Measurements from ENCODE around the gene CUX1.
"Not testable (repeated sequence)": the region's sequence is repeated elsewhere in the genome, so short reads cannot be mapped to it uniquely, and the experiment has no call there.

CUX1 gene

DNA sequence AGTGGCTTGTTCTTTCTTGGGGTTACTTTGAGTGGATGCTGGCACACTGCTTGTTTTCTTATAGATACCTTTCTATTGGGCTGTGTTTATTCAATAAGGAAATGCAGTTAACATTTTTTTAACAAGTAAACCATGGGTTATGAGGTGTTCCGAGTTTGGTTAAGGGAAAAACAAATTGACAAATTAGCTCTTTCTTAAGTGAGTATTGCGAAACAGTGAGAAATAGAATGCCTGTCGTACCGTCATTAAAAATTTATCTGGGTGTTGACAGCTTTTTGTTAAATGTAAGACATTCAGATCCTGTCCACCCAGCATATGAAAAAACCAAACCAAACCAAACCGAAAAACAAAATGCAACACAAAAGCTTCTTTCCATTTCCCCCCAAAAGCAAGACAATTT, 6.2 kb downstream of the CUX1 start:
- DNase-seq (ENCODE audit: low spot score), result no peak

- no peak for DNase-seq (ENCODE audit: low spot score)
These were observed 7.0 kb downstream of the CUX1 start for GRCh38 chr7:101824440-101824839.

- DNase-seq (ENCODE audit: low spot score), result no peak
These were observed 8.8 kb downstream of the CUX1 start for GRCh38 chr7:101826081-101826835.

DNA sequence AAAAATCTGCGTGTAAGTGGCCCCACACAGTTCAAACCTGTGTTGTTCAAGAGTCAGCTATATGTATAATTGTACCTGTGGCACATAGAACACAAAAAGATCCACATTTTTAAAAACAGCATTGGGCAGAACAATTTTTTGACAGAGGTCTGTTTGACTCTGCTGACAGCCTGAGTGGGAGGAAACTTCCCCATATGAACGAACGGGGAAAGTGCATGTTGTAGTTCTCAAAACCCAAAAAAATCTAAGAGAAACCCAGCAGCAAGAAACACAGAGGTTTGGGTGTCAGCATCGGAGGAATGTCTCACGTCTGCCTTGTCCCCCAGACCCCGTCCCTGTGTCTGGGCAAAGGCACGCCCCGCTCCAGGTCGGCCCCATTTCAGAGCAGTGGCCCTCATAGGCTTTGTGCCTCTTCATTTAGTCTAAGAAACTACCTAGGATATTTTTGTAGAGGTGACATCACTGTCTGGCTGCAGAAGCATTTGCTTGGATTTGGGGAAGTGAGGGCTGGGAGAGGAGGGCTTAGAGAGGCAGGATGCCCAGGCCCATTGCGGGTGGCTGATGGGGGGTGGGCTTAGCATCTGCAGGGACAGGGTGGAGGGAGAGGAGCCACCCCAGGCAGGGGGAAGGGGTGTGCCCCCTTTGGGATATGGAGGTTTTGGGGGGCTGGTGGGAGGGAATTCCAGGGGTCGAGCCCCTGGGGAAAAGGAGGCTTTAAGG, 11.0 kb downstream of the CUX1 start:
- no peak for DNase-seq (ENCODE audit: low spot score)

DNA sequence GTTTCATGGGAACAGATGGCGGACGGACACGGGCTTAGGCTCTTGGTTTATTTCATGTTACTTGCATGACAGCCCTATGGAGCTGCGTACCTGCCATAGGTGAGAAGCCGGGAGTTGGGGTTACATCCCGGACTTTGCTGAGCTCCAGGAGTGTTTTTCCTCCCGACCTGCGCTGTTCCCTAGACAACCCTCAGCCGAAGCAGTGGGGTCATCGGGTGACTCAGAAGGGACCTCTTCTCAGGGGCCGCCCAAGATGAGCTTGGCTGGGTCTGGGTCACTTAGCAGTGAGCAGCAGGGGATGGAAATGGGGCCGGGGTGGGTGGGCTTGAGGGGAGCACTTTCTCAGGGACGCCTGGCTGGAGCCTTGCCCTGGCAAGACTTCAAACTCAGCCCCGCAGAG, 11.9 kb downstream of the CUX1 start:
- no peak for DNase-seq (ENCODE audit: low spot score)

- no peak for DNase-seq (ENCODE audit: low spot score)
These were observed 12.4 kb downstream of the CUX1 start for GRCh38 chr7:101829821-101830220.

GRCh38 chr7:101831396-101831795, 14.0 kb downstream of the CUX1 start:
- not testable (repeated sequence) for DNase-seq (ENCODE audit: low spot score)

- DNase-seq (ENCODE audit: low spot score), result no peak
These were observed 14.8 kb downstream of the CUX1 start for GRCh38 chr7:101832205-101832631.

- DNase-seq (ENCODE audit: low spot score), result no peak
These were observed 15.4 kb downstream of the CUX1 start for GRCh38 chr7:101832685-101833375.

- DNase-seq (ENCODE audit: low spot score), result no peak
These were observed 16.4 kb downstream of the CUX1 start for GRCh38 chr7:101833799-101834198.

- DNase-seq (ENCODE audit: low spot score), result no peak
These were observed 17.7 kb downstream of the CUX1 start for GRCh38 chr7:101835136-101835535.

GRCh38 chr7:101837433-101837832, 20.0 kb downstream of the CUX1 start:
- DNase-seq (ENCODE audit: low spot score), result not testable (repeated sequence)

GRCh38 chr7:101838837-101839483, 21.5 kb downstream of the CUX1 start:
- DNase-seq (ENCODE audit: low spot score), result no peak

GRCh38 chr7:101841328-101841727, 23.9 kb downstream of the CUX1 start:
- no peak for DNase-seq (ENCODE audit: low spot score)

DNA sequence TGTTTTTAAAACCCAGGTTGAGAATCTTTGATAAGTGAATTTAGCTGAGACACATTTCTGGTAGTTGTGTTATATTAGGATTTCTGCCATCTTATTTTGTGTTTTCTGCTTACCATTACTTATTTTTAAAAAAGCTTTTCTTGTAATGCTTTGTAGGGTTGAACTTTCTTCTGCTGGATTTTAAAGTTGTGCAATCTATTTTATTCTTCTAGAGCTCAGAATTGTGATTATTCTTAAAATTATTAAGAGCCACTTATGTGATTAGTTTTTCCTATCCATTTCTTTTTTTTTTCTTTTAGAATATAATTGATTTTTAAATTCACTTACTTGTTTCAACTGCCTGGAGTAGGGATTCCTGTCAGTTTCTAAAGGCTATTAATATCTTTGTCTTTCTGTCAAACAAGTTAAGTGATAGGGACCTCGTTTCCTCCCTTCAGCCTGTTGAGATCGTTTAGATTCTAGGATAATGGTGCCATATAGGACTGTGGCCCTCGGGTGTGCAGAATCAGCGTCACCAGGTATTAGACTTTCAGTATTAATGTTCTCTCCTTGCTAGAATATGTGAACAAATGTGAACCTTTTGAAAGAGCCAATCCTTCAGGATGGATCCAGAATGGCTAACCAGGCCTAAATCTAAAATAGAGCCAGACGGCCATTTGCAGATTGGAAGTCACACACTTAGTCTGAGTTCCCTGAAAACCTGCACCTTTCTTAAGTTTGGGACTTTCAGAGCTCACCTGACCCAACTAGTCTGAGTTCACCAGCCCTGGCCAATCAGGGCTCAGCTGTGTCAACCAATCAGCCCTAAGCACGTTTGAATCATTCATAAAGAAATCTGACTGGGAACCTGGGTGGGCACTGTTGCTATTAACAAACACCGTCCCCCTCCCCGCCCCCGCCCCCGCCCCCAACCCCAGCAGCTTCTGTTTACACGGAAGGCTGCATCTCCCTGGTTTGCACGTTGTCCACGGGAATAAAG, 26.2 kb downstream of the CUX1 start:
- DNase-seq (ENCODE audit: low spot score), result no peak

DNA sequence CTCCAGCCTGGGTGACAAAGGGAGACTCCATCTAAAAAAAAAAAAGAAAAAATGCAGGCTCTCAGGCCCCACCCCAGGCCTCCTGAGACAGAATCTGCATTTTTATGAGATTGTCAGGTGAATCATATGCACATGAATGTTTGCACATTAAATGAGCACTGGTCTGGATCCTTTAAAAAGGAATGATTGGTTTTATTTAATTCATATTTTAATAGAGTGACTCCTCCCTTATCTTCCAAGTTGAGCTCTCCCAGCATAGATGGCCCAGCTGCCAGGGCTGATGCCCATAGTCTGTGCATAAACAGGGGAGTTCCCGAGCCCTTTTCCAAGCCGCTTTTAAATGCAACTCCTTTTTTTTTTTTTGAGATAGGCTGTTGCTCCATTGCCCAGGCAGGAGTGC, 28.5 kb downstream of the CUX1 start:
- DNase-seq (ENCODE audit: low spot score), result no peak

GRCh38 chr7:101846800-101847538, 29.5 kb downstream of the CUX1 start:
- no peak for DNase-seq (ENCODE audit: low spot score)

GRCh38 chr7:101848208-101848951, 31.0 kb downstream of the CUX1 start:
- no peak for DNase-seq (ENCODE audit: low spot score)

DNA sequence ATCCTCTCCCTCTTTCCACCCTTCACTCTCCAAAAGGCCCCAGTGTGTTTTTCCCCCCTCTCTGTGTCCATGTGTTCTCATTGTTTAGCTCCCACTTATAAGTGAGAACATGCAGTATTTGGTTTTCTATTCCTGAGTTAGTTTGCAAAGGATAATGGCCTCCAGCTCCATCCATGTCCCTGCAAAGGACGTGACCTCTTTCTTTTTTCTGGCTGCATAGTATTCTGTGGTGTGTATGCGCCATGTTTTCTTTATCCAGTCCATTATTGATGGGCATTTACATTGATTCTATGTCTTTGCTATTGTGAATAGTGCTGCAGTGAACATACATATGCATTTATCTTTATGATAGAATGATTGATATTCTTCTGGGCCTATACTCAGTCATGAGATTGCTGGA, 31.9 kb downstream of the CUX1 start:
- DNase-seq (ENCODE audit: low spot score), result not testable (repeated sequence)

DNA sequence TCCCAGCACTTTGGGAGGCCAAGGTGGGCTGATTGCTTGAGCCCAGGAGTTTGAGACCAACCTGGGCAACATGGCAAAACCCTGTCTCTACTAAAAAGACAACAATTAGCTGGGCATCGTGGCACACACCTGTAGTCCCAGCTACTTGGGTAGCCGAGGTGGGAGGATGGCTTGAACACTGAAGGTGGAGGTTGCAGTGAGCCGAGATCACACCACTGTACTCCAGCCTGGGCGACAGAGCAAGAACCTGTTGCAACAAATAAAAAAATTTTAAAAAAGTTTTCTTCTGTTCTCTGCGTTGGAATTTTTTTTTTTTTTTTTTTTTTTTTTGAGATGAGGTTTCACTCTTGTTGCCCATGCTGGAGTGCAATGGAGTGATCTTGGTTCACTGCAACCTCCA, 34.9 kb downstream of the CUX1 start:
- not testable (repeated sequence) for DNase-seq (ENCODE audit: low spot score)

Measured in putamen (tissue), 1 donor.